GM12864 (cell line): ENCODE results near the gene PAX9.

Experiments used
- DNase-seq: peaks from one replicate; pipeline ENCODE4 v3.0.0-alpha.2; 2011; ENCODE audit warnings: low read depth
- H3K4me3 ChIP-seq: 2 replicates; pipeline ENCODE4 v1.5.1; 2011; ENCODE audit warnings: mild to moderate bottlenecking, low read depth, low read length, control low read depth
- TF ChIP-seq, protein P1 (sequence below): IDR thresholded peaks from 2 replicates; pipeline ENCODE4 v1.5.1; 2011; ENCODE audit warnings: low read depth, mild to moderate bottlenecking, moderate library complexity, low read length, control low read depth, inconsistent platforms; ENCODE audit errors: missing control alignments

The PAX9 gene

DNA sequence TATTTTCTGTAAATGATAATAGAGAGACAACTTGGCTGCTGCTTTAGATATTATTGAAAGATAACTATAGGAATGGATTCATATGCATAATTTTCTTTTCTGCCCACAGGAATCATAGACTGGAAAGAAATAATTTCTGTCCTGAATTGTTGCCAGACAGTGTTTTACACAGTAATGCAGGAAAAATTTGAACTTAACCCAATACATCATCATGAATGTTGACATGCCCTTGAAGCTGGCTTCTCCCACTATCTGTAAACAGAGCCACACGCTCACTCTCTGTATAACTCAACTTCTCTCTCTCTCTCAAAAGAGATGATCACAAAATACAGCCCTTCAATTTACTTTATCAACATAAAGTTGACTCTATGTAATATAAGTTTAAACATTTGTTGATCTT lies 56.6 kb downstream of the PAX9 start:
- no peak overlapping the region for H3K4me3 ChIP-seq
- no peak for DNase-seq
- TF ChIP-seq, protein P1, sequence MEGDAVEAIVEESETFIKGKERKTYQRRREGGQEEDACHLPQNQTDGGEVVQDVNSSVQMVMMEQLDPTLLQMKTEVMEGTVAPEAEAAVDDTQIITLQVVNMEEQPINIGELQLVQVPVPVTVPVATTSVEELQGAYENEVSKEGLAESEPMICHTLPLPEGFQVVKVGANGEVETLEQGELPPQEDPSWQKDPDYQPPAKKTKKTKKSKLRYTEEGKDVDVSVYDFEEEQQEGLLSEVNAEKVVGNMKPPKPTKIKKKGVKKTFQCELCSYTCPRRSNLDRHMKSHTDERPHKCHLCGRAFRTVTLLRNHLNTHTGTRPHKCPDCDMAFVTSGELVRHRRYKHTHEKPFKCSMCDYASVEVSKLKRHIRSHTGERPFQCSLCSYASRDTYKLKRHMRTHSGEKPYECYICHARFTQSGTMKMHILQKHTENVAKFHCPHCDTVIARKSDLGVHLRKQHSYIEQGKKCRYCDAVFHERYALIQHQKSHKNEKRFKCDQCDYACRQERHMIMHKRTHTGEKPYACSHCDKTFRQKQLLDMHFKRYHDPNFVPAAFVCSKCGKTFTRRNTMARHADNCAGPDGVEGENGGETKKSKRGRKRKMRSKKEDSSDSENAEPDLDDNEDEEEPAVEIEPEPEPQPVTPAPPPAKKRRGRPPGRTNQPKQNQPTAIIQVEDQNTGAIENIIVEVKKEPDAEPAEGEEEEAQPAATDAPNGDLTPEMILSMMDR: no peak

DNA sequence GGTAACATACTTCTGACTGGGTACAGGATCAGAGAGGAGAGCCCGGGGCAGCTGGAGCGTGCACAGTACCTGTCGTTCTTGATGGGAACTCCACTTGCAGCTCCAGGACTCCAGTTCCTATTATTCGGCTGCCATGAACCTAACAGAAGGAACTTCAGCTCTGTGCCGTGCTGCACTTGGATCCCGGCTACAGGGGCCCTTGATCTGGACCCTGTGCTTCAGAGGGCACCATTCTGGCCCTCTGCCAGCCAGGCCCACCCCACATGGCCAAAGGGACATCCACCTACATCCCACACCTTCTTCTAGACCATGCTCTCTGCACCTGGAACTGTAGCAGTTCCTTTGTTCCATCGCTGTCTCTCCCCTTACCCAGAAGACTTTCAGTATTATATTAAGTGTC lies 58.2 kb downstream of the PAX9 start:
- TF ChIP-seq, protein P1: no peak
- no peak overlapping the region for H3K4me3 ChIP-seq
- no peak for DNase-seq

DNA sequence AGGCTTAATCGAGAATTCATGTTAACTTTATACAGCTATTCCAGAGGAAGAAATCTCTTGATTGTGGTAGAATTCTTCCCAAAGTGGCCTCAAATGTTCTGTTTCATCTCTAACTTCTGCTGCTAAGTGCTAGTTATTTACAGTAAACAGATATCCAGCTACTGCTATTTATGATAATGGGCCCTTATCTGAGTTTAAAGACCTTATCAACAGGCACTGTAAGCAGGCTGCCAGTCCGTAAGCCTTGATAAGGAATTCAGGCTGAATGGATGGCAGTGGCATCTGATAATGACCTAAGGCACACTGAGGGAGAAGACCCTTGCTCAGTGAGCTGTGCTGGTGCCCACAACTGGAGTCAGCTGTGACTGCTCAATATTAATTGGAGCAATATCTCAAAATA lies 59.0 kb downstream of the PAX9 start:
- DNase-seq: no peak
- H3K4me3 ChIP-seq: no peak overlapping the region
- TF ChIP-seq, protein P1: no peak

DNA sequence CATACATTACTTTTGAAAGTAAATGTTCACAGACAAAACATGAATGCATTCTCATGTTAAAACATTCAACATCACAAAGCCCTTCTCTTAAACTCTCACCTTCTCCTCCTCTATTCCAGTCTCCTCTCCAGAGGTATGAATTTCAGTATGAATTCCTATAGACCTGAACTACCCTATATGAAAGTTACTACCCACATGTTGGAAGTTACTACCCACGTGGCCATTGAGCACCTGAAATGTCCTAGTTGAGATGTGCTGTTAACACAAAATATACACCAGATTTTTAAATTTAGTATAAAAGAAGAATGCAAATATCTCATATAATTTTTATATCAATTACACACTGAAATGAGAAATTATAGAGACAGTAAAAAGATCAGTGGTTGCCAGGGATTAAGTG lies 60.2 kb downstream of the PAX9 start:
- no peak overlapping the region for H3K4me3 ChIP-seq
- no peak for DNase-seq
- TF ChIP-seq, protein P1: no peak

DNA sequence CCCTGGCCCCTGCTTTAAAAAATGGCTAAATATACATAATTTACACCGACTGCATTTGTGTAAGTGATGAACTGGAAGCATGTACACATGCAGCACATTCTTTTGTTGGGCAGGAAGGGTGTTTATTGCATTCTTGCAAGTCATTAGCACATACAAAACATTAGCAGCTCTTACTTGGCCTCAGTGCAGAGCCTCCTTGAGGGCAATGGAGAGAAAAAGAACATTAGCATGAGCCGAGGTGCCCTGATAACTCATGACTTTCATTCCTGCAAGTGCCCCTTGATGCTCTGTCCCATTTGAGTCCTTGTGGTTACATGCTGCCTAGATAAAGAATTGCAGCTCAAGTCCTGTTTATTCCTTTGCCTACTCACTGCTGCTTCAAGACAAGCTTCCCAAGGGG lies 61.9 kb downstream of the PAX9 start:
- no peak for DNase-seq
- TF ChIP-seq, protein P1: no peak

DNA sequence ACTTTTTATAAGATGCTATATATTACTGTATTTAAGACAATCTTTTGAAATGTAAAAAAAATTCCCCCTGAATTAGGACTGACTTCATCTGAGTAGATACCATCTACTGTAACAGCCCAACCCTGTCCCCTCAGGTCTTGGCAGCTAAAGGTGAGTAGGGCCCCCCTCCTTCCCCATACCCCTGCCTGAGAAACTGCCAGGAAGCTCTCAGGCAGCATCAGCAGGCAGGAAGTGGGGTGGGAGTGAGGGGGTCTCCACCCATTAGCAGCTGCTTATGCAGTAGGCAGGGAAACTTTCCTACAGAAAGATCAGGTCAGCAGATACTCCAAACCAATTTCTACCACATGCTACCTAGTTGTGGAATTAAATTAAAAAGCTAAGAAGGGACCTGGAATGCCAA lies 62.5 kb downstream of the PAX9 start:
- H3K4me3 ChIP-seq: no peak overlapping the region
- TF ChIP-seq, protein P1: no peak
- no peak for DNase-seq

More for the DNA sequence above, 61.9 kb downstream of the PAX9 start:
- H3K4me3 ChIP-seq: no peak overlapping the region

DNA sequence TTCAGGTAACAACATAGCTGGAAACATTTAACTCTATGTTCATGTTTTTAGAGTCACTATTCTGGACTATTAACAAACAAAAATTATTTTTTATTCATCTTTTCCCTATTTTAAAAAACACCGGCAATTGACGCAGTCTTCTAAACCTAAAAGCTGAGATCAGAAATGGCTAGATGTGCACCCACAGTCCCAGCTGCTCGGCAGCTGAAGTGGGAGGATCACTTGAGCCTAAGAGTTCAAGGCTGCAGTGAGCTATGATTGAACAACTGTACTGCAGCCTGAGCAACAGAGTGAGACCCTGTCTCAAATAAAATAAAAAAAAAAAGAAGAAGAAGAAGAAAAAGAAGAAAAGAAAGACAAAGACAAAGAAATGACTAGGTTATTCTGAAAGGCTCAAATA lies 64.5 kb downstream of the PAX9 start:
- DNase-seq: no peak
- TF ChIP-seq, protein P1: no peak
- no peak overlapping the region for H3K4me3 ChIP-seq
